ENCODE data around the gene DOCK2.

Gene DOCK2

GRCh38 chr5:169993485-169993790 is 356.4 kb downstream of the DOCK2 start:
- Histone ChIP-seq H3K27ac (ENCODE audit: low read length) (no peak overlapping the region), H3K9ac (ENCODE audit: low read length in 2 of 2) (no peak overlapping the region), H3K4me3 (ENCODE audit: low read length in 2 of 2) (no peak overlapping the region), H3K9me3 (ENCODE audit: control insufficient read depth in 2 of 2, low read length in 2 of 2) (no peaks in the 10 kb centered on the region), H3K36me3 (ENCODE audit: control insufficient read depth in 2 of 2, insufficient read depth in 2 of 2, low read length in 2 of 2) (no peaks in the 10 kb centered on the region), H3K27me3 (ENCODE audit: control insufficient read depth in 1 of 2, insufficient read depth in 2 of 2, low read length in 2 of 2) (peaks cover 0 to 4% of the 10 kb centered on the region in 2 donors), H3K4me1 (ENCODE audit: control insufficient read depth, insufficient read depth, low read length) (no peaks in the 10 kb centered on the region)

- no peak overlapping the region for H3K27ac ChIP-seq (ENCODE audit: low read length)
- H3K9me3 ChIP-seq (ENCODE audit: control insufficient read depth in 2 of 2, low read length in 2 of 2), result no peaks in the 10 kb centered on the region
- no peaks in the 10 kb centered on the region for H3K27me3 ChIP-seq (ENCODE audit: control insufficient read depth in 1 of 2, insufficient read depth in 2 of 2, low read length in 2 of 2)
- no peaks in the 10 kb centered on the region for H3K36me3 ChIP-seq (ENCODE audit: control insufficient read depth in 2 of 2, insufficient read depth in 2 of 2, low read length in 2 of 2)
- H3K9ac ChIP-seq (ENCODE audit: low read length in 2 of 2), result no peak overlapping the region
- H3K4me1 ChIP-seq (ENCODE audit: control insufficient read depth, insufficient read depth, low read length), result no peaks in the 10 kb centered on the region
- H3K4me3 ChIP-seq (ENCODE audit: low read length in 2 of 2), result no peak overlapping the region
These were observed 360.7 kb downstream of the DOCK2 start for GRCh38 chr5:169997798-169998197.

DNA sequence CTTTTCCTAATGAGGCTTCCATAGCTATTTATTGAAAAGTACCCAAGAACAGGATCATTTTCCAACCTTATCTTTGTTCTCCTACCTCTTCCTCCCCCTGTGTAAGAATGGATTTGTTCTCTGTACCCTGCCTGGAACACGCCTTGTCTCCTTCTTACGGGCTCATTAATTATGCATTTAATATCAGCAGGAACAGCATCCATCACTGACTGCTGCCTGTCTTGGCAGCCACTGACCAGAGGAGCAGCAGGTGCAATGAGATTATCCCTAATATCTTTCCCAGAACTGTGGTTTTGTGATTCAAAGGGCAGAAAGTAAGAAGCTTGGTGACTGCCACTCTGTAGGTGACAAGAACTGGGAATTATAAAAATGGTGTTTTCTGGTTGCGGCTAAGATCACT is 362.5 kb downstream of the DOCK2 start:
- no peaks in the 10 kb centered on the region for H3K9me3 ChIP-seq (ENCODE audit: control insufficient read depth in 2 of 2, low read length in 2 of 2)
- no peaks in the 10 kb centered on the region for H3K36me3 ChIP-seq (ENCODE audit: control insufficient read depth in 2 of 2, insufficient read depth in 2 of 2, low read length in 2 of 2)
- no peak overlapping the region for H3K4me3 ChIP-seq (ENCODE audit: low read length in 2 of 2)
- no peaks in the 10 kb centered on the region for H3K4me1 ChIP-seq (ENCODE audit: control insufficient read depth, insufficient read depth, low read length)
- no peaks in the 10 kb centered on the region for H3K27me3 ChIP-seq (ENCODE audit: control insufficient read depth in 1 of 2, insufficient read depth in 2 of 2, low read length in 2 of 2)
- no peak overlapping the region for H3K9ac ChIP-seq (ENCODE audit: low read length in 2 of 2)
- no peak overlapping the region for H3K27ac ChIP-seq (ENCODE audit: low read length)

- Histone ChIP-seq H3K36me3 (ENCODE audit: control insufficient read depth in 2 of 2, insufficient read depth in 2 of 2, low read length in 2 of 2) (no peaks in the 10 kb centered on the region), H3K27me3 (ENCODE audit: control insufficient read depth in 1 of 2, insufficient read depth in 2 of 2, low read length in 2 of 2) (no peaks in the 10 kb centered on the region), H3K9ac (ENCODE audit: low read length in 2 of 2) (no peak overlapping the region), H3K4me1 (ENCODE audit: control insufficient read depth, insufficient read depth, low read length) (no peaks in the 10 kb centered on the region), H3K9me3 (ENCODE audit: control insufficient read depth in 2 of 2, low read length in 2 of 2) (no peaks in the 10 kb centered on the region), H3K27ac (ENCODE audit: low read length) (no peak overlapping the region), H3K4me3 (ENCODE audit: low read length in 2 of 2) (no peak overlapping the region)
These were observed 363.1 kb downstream of the DOCK2 start for GRCh38 chr5:170000155-170000554.

GRCh38 chr5:170006021-170006420 is 368.9 kb downstream of the DOCK2 start:
- Histone ChIP-seq H3K27ac (ENCODE audit: low read length) (no peak overlapping the region), H3K4me3 (ENCODE audit: low read length in 2 of 2) (no peak overlapping the region), H3K9me3 (ENCODE audit: control insufficient read depth in 2 of 2, low read length in 2 of 2) (no peaks in the 10 kb centered on the region), H3K9ac (ENCODE audit: low read length in 2 of 2) (no peak overlapping the region), H3K36me3 (ENCODE audit: control insufficient read depth in 2 of 2, insufficient read depth in 2 of 2, low read length in 2 of 2) (no peaks in the 10 kb centered on the region), H3K27me3 (ENCODE audit: control insufficient read depth in 1 of 2, insufficient read depth in 2 of 2, low read length in 2 of 2) (no peaks in the 10 kb centered on the region), H3K4me1 (ENCODE audit: control insufficient read depth, insufficient read depth, low read length) (no peaks in the 10 kb centered on the region)

GRCh38 chr5:170008376-170008775 is 371.3 kb downstream of the DOCK2 start:
- Histone ChIP-seq H3K36me3 (ENCODE audit: control insufficient read depth in 2 of 2, insufficient read depth in 2 of 2, low read length in 2 of 2) (no peaks in the 10 kb centered on the region), H3K9ac (ENCODE audit: low read length in 2 of 2) (no peak overlapping the region), H3K27me3 (ENCODE audit: control insufficient read depth in 1 of 2, insufficient read depth in 2 of 2, low read length in 2 of 2) (no peaks in the 10 kb centered on the region), H3K9me3 (ENCODE audit: control insufficient read depth in 2 of 2, low read length in 2 of 2) (no peaks in the 10 kb centered on the region), H3K27ac (ENCODE audit: low read length) (no peak overlapping the region), H3K4me1 (ENCODE audit: control insufficient read depth, insufficient read depth, low read length) (no peaks in the 10 kb centered on the region), H3K4me3 (ENCODE audit: low read length in 2 of 2) (no peak overlapping the region)

GRCh38 chr5:170010595-170010994 is 373.5 kb downstream of the DOCK2 start:
- Histone ChIP-seq H3K36me3 (ENCODE audit: control insufficient read depth in 2 of 2, insufficient read depth in 2 of 2, low read length in 2 of 2) (no peaks in the 10 kb centered on the region), H3K9ac (ENCODE audit: low read length in 2 of 2) (no peak overlapping the region), H3K4me3 (ENCODE audit: low read length in 2 of 2) (no peak overlapping the region), H3K27me3 (ENCODE audit: control insufficient read depth in 1 of 2, insufficient read depth in 2 of 2, low read length in 2 of 2) (no peaks in the 10 kb centered on the region), H3K9me3 (ENCODE audit: control insufficient read depth in 2 of 2, low read length in 2 of 2) (no peaks in the 10 kb centered on the region), H3K4me1 (ENCODE audit: control insufficient read depth, insufficient read depth, low read length) (no peaks in the 10 kb centered on the region), H3K27ac (ENCODE audit: low read length) (no peak overlapping the region)

DNA sequence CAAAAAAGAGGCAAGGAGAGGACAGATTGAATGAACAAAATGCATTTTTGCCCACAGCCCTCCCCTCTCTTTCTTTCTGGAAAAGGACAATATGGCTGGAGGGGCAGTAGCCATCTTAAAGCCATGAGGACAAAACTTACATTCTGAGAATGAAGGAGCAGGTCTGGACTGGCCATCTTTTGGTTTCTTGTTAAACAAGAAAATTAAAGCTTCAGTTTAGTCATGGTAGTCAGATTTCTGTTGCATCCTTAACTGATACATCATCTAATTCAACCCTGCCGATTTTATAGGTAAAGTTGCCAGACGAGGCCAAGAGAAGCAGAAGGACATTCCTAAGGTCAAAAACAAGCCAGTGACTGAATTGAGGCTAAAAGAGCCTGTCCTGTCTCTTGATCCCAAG is 374.7 kb downstream of the DOCK2 start:
- Histone ChIP-seq H3K27ac (ENCODE audit: low read length) (no peak overlapping the region), H3K4me1 (ENCODE audit: control insufficient read depth, insufficient read depth, low read length) (no peaks in the 10 kb centered on the region), H3K4me3 (ENCODE audit: low read length in 2 of 2) (no peak overlapping the region), H3K36me3 (ENCODE audit: control insufficient read depth in 2 of 2, insufficient read depth in 2 of 2, low read length in 2 of 2) (no peaks in the 10 kb centered on the region), H3K9me3 (ENCODE audit: control insufficient read depth in 2 of 2, low read length in 2 of 2) (no peaks in the 10 kb centered on the region), H3K27me3 (ENCODE audit: control insufficient read depth in 1 of 2, insufficient read depth in 2 of 2, low read length in 2 of 2) (peaks cover 0 to 2% of the 10 kb centered on the region in 2 donors), H3K9ac (ENCODE audit: low read length in 2 of 2) (no peak overlapping the region)

- Histone ChIP-seq H3K27ac (ENCODE audit: low read length) (no peak overlapping the region), H3K4me3 (ENCODE audit: low read length in 2 of 2) (no peak overlapping the region), H3K9ac (ENCODE audit: low read length in 2 of 2) (no peak overlapping the region), H3K4me1 (ENCODE audit: control insufficient read depth, insufficient read depth, low read length) (no peaks in the 10 kb centered on the region), H3K36me3 (ENCODE audit: control insufficient read depth in 2 of 2, insufficient read depth in 2 of 2, low read length in 2 of 2) (no peaks in the 10 kb centered on the region), H3K27me3 (ENCODE audit: control insufficient read depth in 1 of 2, insufficient read depth in 2 of 2, low read length in 2 of 2) (peaks cover 0 to 2% of the 10 kb centered on the region in 2 donors), H3K9me3 (ENCODE audit: control insufficient read depth in 2 of 2, low read length in 2 of 2) (no peaks in the 10 kb centered on the region)
These were observed 375.5 kb downstream of the DOCK2 start for GRCh38 chr5:170012622-170013021.

DNA sequence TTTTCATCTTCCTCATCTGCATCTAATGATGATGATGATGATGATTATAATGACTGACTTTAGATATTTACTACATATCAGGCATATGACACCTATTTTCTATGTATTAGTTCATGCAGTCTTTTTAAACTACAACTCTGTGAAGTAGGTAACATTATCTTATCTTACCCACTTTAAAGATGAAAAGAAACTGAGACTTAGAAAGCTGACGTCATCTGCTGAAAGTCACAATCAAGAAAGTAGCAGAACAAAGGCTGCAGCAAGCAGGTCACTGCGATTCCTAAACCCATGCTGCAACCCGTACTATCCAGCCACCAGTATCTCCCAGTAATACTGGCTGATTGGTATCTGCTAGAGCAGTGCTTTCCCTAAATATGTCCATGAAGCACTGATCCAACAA is 383.3 kb downstream of the DOCK2 start:
- peaks cover 0 to 9% of the 10 kb centered on the region in 2 donors for H3K27me3 ChIP-seq (ENCODE audit: control insufficient read depth in 1 of 2, insufficient read depth in 2 of 2, low read length in 2 of 2)
- peaks cover 0 to 2% of the 10 kb centered on the region in 2 donors for H3K9me3 ChIP-seq (ENCODE audit: control insufficient read depth in 2 of 2, low read length in 2 of 2)
- no peaks in the 10 kb centered on the region for H3K36me3 ChIP-seq (ENCODE audit: control insufficient read depth in 2 of 2, insufficient read depth in 2 of 2, low read length in 2 of 2)

GRCh38 chr5:170021506-170021905 is 384.4 kb downstream of the DOCK2 start:
- H3K9ac ChIP-seq (ENCODE audit: low read length in 2 of 2), result no peak overlapping the region
- H3K4me1 ChIP-seq (ENCODE audit: control insufficient read depth, insufficient read depth, low read length), result no peaks in the 10 kb centered on the region
- H3K27me3 ChIP-seq (ENCODE audit: control insufficient read depth in 1 of 2, insufficient read depth in 2 of 2, low read length in 2 of 2), result peaks cover 0 to 7% of the 10 kb centered on the region in 2 donors
- no peaks in the 10 kb centered on the region for H3K36me3 ChIP-seq (ENCODE audit: control insufficient read depth in 2 of 2, insufficient read depth in 2 of 2, low read length in 2 of 2)
- no peak overlapping the region for H3K4me3 ChIP-seq (ENCODE audit: low read length in 2 of 2)
- no peak overlapping the region for H3K27ac ChIP-seq (ENCODE audit: low read length)
- peaks cover 0 to 2% of the 10 kb centered on the region in 2 donors for H3K9me3 ChIP-seq (ENCODE audit: control insufficient read depth in 2 of 2, low read length in 2 of 2)

More for the DNA sequence above, 383.3 kb downstream of the DOCK2 start:
- Histone ChIP-seq H3K27ac (ENCODE audit: low read length) (no peak overlapping the region), H3K9ac (ENCODE audit: low read length in 2 of 2) (no peak overlapping the region), H3K4me1 (ENCODE audit: control insufficient read depth, insufficient read depth, low read length) (no peaks in the 10 kb centered on the region), H3K4me3 (ENCODE audit: low read length in 2 of 2) (no peak overlapping the region)

All from stomach smooth muscle (tissue), 2 donors.